Measurements from ENCODE around the gene ULBP2. TPM values are rescaled to one million over a fixed set of nuclear protein-coding genes. Genes with fewer than 3 reads are reported as not detected.

ULBP2 gene
- total and polyA plus RNA-seq, 2 of the 8 experiments (the other 6 are each of a cell fraction or from before 2014, with no cell fraction given) = 0.05 TPM; not detected in 1

DNA sequence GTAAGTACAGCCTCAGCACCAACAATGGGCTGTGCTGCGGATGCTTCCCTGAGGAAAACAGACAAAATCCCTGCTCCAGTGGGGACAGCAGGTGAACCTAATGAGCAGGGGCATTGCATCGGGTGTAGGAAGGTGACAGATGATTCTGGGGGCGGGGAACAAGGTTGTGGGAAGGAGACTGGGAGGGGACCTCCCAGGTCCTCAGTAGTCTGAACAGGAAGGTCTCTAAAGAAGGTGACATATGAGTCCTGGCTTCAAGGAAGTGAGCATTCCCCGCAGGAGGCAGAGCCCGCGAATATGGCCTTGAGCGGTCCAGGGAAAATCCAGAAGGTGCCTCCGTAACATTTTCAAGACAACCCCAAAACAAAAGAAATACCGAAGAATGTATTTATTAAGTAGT lies 41.3 kb downstream of the ULBP2 start:
- Histone ChIP-seq H3K18ac (ENCODE audit: extremely low read depth, low read length) (no peak overlapping the region), H3K27ac (ENCODE audit: low read depth, low read length) (no peak overlapping the region), H2BK12ac (ENCODE audit: low read depth, low read length) (no peak overlapping the region), H2BK20ac (ENCODE audit: low read length) (no peak overlapping the region), H3K14ac (ENCODE audit: insufficient read length) (no peak overlapping the region), H4K91ac (replicated peaks; ENCODE audit: insufficient read length, low read length) (no peak overlapping the region), H3K56ac (replicated peaks; ENCODE audit: insufficient read length, low read depth, low read length) (no peak overlapping the region), H2BK5ac (ENCODE audit: low read depth, low read length) (no peak overlapping the region), H2AFZ (ENCODE audit: low read length) (no peak overlapping the region), H3K36me3 (ENCODE audit: control insufficient read depth in 2 of 4, insufficient read depth in 4 of 4, low read length in 3 of 4) (no peaks in the 10 kb centered on the region), H4K8ac (ENCODE audit: extremely low read depth, insufficient read depth, low read length) (no peak overlapping the region), H3K4me1 (replicated peaks in 1 of 4; ENCODE audit: control insufficient read depth in 3 of 4, insufficient read depth in 4 of 4, low read length in 3 of 4) (0 out of 7 replicates have a peak, but pooled peaks cover 0 to 2% (median 0%) of the 10 kb centered on the region in 4 experiments), H4K20me1 (replicated peaks in 1 of 2; ENCODE audit: control insufficient read depth in 1 of 2, insufficient read depth in 2 of 2, low read length in 2 of 2) (peaks cover 0 to 12% of the 10 kb centered on the region in 2 experiments), H3K23ac (ENCODE audit: insufficient read length) (no peak overlapping the region), H3K9ac (replicated peaks in 1 of 4; ENCODE audit: extremely low read depth in 1 of 4, low read depth in 3 of 4, low read length in 3 of 4) (no peak overlapping the region), H3K9me3 (ENCODE audit: insufficient read depth in 2 of 2, low read depth in 1 of 2, low read length in 1 of 2) (no peaks in the 10 kb centered on the region; a peak in 1 of 4 replicates), H3K27me3 (replicated peaks in 1 of 4; ENCODE audit: control insufficient read depth in 3 of 4, extremely low read depth in 1 of 4, insufficient read depth in 3 of 4, low read length in 3 of 4) (peaks cover 53 to 85% (median 73%) of the 10 kb centered on the region in 4 experiments), H3K4me3 (ENCODE audit: extremely low read depth in 1 of 4, insufficient read depth in 2 of 4, low read depth in 3 of 4, low read length in 4 of 4) (no peak overlapping the region), H2BK15ac (ENCODE audit: low read length) (no peak overlapping the region), H2AK5ac (ENCODE audit: low read depth, low read length) (no peak overlapping the region), H2BK120ac (replicated peaks; ENCODE audit: low read depth, low read length) (no peak overlapping the region), H4K5ac (ENCODE audit: insufficient read length, low read depth, low read length) (no peak overlapping the region), H3K79me2 (ENCODE audit: control insufficient read depth in 1 of 2, insufficient read depth in 2 of 2, low read length in 2 of 2) (no peaks in the 10 kb centered on the region), H3K79me1 (ENCODE audit: low read depth, low read length) (no peaks in the 10 kb centered on the region), H3K4ac (replicated peaks; ENCODE audit: insufficient read length, low read depth, low read length) (no peak overlapping the region), H3K4me2 (ENCODE audit: insufficient read depth in 1 of 2, low read depth in 2 of 2, low read length in 2 of 2) (no peak overlapping the region), H3K23me2 (ENCODE audit: low read depth, low read length) (no peaks in the 10 kb centered on the region; the same call in 1 of the 2 replicates)
- WGBS, 2 experiments (ENCODE audit: extremely low coverage in 1 of 2, insufficient coverage in 1 of 2, insufficient read length in 1 of 2, insufficient replicate concordance in 2 of 2, low coverage in 1 of 2, low lambda C conversion rate in 2 of 2, missing lambda C conversion rate in 1 of 2) = 19% methylated on average over 9 of the region's 9 CpGs; no CpG with 5 or more reads in 1 of the 2 experiments
- POLR2A ChIA-PET (ENCODE audit: partially characterized antibody) = no interaction called here
- CTCF ChIA-PET (ENCODE audit: partially characterized antibody) = interaction anchor here (1.0 kb wide), 1 partner anchor 22 kb away, joined by 3 read pairs; no protein-coding TSS in a partner anchor
- FAIRE-seq = no peak
- DNase-seq (ENCODE audit: low read depth in 1 of 2, low spot score in 2 of 2) = no peak
- TF ChIP-seq ATF2 (IDR thresholded peaks at IDR 0.05; ENCODE audit: low read length) (no peak), SUZ12 (IDR thresholded peaks at IDR 0.05; ENCODE audit: low read length) (peak; percentile 69), HDAC6 (IDR thresholded peaks at IDR 0.05; ENCODE audit: low read depth, low read length) (no peak), RNF2 (IDR thresholded peaks at IDR 0.05; ENCODE audit: borderline replicate concordance, low read depth, low read length, missing control alignments, poor library complexity, severe bottlenecking) (peak; percentile 43), JUND (IDR thresholded peaks at IDR 0.05; ENCODE audit: low read length) (no peak), CREB1 (IDR thresholded peaks at IDR 0.05) (no peak), SRF (IDR thresholded peaks at IDR 0.05; ENCODE audit: low read depth, low read length) (no peak), SP2 (IDR thresholded peaks at IDR 0.05; ENCODE audit: low read length) (no peak), BACH1 (IDR thresholded peaks at IDR 0.05; ENCODE audit: low read length) (no peak), POLR2A (IDR thresholded peaks at IDR 0.05; ENCODE audit: control extremely low read depth in 1 of 2, low read depth in 2 of 2, low read length in 2 of 2) (no peak), GTF2F1 (IDR thresholded peaks at IDR 0.05; ENCODE audit: borderline replicate concordance, low read depth, low read length) (no peak)
- TF ChIP-seq, protein P1, sequence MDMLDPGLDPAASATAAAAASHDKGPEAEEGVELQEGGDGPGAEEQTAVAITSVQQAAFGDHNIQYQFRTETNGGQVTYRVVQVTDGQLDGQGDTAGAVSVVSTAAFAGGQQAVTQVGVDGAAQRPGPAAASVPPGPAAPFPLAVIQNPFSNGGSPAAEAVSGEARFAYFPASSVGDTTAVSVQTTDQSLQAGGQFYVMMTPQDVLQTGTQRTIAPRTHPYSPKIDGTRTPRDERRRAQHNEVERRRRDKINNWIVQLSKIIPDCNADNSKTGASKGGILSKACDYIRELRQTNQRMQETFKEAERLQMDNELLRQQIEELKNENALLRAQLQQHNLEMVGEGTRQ (IDR thresholded peaks at IDR 0.05; ENCODE audit: low read length) = no peak

All from H1 (cell line).